Upper lobe of left lung (tissue), 4 donors: ENCODE measurements around the gene SPTSSB.

ENCODE experiments used
- CTCF ChIP-seq, 6 experiments: fragments of 450-650 bp in 4 of 6; fragments of 200-600 bp in 2 of 6; sonication (generic) in 2 of 6; IDR thresholded peaks; one replicate each; pipeline ENCODE4 v1.5.1; 2016 to 2019; ENCODE audit warnings: antibody characterized with exemption in 6 of 6
- POLR2A ChIP-seq, 4 donors: fragments of 450-650 bp; IDR thresholded peaks; one replicate each; pipeline ENCODE4 v1.5.1; 2016 to 2017; ENCODE audit warnings: antibody characterized with exemption in 4 of 4, mild to moderate bottlenecking in 2 of 4
- POLR2AphosphoS5 ChIP-seq, 2 donors: sonication (generic); formaldehyde crosslinking; IDR thresholded peaks; one replicate each; pipeline ENCODE4 v1.5.1; 2017; ENCODE audit warnings: antibody characterized with exemption in 2 of 2

DNA sequence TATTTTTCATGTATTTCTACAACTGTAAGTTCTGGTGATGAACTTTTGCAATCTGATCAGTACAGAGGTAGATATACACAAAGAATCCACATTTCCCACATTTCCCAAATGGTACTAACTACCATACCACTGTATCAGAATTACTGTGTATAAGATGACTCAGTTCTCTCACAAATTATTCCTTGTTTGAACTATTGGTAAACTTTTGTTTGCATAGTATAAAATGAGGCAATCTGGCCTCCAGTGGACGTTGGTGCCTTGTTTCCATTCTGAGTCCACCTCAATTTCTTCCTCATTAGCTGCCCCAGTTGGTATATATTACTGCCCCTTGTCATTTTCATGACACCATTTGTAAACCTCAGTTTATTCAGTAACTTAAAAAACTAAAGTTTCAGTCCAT lies 38.5 kb downstream of the SPTSSB start:
- TF ChIP-seq CTCF (IDR thresholded peaks at IDR 0.05) (no peak), POLR2A (IDR thresholded peaks at IDR 0.05) (no peak), POLR2AphosphoS5 (IDR thresholded peaks at IDR 0.05) (no peak)
